HG03342 (cell line): ENCODE data around the gene SBF2.
"Not testable (repeated sequence)": the region's sequence is repeated elsewhere in the genome, so short reads cannot be mapped to it uniquely, and the experiment has no call there.

Experiments
- ATAC-seq: cut with Tn5 transposase; IDR thresholded peaks from one replicate; pipeline ENCODE4 v1.9.1; 2021; ENCODE audit warnings: mild to moderate bottlenecking, moderate library complexity; ENCODE audit not compliant: unreplicated experiment

SBF2 gene

DNA sequence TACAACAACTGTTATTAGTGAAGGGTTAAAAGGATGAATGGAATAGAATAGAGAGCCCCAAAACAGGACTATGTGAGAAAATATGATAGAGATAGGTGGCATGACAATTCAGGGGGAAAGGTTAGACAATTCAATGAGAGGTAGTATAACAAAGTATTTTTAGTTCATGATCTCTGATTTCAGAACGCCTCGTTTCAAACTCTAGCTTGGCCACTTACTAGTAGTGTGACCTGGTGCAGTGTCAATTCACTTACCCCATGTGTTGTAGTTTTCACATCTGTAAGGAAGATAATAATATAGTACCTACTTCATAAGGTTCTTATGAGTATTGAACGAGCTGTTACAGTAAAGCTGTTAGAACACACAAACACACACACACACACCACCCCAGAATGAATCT is 322.1 kb downstream of the SBF2 start:
- ATAC-seq, result no peak

DNA sequence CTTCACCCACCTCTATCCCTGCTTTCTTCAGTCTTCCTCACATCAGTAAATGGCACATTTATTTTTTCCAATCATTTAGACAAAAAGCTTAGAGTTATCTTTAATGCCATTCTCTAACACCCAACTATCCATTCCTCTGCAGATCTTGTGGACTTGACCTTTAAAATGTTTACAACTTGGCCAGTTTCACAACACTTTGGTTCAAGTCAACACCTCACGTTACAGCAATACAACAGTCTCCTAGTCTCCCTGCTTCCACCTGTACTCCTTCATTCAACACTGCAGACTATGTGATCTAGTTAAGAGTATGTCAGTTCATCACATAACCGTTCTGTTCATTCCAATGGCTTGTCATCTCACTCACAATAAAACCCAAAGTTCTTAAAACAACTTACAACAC is 325.0 kb downstream of the SBF2 start:
- ATAC-seq, result no peak

DNA sequence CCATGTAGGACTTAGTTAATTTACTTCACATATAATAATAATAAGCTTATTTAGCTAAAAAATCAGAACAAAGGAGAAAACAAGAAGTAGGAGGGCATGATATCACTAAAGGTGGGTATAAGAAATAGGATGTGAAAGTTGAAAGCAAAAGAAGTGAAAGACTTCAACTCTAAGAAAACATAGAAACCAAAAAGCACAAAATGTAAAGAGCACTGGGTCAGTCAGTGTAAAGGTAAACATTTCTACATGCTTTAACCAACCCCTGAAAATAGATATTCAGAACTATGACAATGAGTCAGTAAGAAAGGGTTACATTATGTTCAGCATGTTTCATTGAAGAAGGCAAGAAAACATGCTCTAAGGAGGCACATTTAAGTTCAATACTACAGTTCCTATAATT is 331.3 kb downstream of the SBF2 start:
- ATAC-seq, result peak; percentile 96

DNA sequence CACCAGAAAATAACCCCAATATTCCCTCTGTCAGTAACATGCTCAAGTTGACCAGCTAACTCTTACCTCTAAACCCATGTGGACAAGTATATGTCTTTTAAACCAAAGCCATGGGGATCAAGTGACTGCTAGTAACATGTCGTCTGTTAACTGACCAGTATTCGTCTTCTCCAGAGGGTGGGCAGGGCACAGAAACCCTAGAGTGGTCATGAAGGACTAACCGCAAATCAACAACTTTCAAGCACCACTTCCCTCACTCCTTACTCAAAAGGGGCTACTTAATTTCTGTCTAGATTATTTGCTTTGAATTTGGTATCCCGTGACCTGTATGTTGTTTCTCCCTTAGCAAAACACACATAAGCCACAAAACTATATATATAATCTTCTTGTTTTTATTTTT is 336.9 kb downstream of the SBF2 start:
- no peak for ATAC-seq

DNA sequence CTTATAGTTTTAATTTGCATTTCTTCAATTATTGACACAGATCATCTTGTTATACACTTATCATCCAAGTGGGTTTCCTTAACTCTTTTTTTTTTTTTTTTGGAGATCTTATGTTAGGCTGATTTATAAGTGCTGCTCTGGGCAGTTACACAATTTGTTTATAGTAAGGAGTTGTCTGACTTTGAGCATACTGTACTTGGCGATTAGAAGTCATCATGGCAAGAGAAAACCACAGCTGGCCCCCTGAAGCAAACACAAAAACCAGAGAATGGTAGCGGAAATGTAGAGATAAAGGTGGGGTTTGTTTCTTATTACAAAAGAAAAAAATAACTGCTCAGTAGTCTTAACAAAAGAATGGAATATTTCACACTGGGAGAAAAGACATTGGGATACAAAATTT is 337.5 kb downstream of the SBF2 start:
- no peak for ATAC-seq

DNA sequence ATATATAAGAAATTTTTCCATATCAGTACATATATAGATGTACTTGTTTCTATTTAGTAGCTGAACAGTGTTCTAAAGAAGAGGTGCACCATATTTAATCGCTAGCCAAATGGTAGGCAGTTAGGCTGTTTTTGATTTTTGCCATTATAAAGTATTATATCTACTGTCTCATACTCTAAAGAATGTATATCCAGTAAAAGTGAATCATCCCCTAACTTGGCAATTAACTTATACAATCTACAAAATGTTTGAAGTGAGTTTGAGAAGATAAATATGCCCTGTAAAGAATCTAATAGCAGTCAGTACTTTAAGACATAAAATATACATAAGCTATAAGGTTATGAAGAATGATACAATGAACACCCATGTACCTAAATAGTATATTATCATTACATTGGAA is 338.6 kb downstream of the SBF2 start:
- no peak for ATAC-seq

DNA sequence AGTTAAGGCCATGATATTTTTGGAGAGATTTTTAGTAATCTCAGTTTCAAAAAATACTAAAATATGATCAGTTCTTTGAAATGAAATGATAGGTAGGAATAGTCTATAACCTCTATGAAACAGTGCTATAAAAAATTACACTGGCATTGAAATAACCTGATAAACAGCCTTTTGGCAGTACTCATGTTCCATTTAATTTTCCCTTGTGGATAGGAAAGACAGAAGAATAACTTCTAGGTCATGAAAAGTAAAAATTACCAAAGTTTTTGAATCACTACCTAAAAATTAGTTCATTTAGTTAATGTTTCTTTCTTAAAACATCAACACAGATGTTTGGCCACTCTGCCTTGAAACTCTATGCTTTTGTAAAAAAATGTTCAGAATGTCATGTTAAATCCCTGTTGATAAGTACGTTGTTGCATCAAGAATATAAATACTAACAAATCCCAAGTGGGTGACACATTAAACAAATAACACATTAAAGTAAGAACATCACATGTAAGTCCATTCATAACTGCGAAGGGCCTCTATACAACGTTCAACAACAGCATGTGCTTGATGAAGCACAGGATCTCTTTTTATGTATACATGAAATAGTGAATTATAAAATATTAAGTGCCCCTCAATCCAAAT is 339.9 kb downstream of the SBF2 start:
- ATAC-seq, result no peak

DNA sequence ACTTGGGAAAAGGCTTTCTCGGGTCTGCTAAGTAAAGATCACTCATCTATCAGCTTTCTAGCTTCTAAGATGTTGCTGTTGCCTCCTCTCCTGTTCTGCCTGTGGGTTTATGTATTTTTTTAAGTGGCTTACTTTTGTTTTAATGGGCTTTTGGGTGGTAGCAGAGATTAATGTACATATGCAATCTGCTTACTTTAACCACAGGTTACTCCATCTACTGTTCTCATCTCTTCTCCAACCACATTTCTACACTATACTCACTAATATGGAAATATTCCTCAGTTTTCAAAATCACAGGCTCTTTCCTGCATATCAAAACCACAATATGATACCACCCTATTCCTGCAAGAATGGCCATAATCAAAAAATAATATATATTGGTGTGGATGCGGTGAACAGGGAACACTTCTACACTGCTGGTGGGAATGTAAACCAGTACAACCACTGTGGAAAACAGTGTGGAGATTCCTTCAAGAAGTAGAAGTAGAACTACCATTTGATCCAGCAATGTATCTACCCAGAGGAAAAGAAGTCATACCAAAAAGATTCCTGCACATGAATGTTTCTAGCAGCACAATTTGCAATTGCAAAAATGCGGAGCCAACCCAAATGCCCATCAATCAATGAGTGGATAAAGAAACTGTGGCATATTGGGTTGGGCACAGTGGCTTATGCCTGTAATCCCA is 341.4 kb downstream of the SBF2 start:
- no peak for ATAC-seq

DNA sequence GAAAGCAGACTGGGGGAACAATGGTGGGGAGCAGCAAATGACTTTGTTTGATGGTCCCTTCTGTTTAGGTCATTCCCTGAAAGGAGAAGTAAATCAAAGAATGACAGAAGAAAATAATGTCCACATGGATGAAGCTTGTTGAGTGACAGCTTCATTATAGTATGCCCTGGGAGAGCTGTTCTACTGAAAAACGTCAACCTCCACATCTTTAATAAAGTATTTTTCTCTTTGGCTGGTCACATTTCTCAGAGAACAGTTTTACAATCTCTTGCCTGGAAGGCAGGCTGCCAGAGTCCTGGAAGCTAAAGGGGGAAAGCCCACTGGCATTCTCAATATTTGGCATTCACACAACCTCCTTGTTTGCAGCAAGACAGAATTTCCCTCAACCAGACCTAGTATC is 342.2 kb downstream of the SBF2 start:
- ATAC-seq, result no peak

DNA sequence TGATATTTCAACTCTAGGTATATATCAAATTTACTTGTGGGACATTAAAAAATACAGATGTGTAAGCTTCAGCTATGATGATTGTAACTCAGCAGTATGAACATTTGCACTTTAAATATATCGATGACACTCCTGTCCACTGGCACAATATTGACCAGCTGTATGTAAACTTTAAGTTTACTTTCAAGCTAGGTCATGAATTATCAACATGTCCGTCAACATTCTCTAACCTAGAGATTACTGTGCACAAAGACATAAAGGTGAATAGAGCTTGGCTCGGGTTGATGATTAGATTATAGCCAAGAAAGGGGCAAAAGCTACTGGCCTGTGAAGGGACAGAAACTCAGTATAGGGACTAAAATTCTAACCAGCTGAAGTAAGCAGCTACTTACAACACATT is 343.6 kb downstream of the SBF2 start:
- no peak for ATAC-seq

DNA sequence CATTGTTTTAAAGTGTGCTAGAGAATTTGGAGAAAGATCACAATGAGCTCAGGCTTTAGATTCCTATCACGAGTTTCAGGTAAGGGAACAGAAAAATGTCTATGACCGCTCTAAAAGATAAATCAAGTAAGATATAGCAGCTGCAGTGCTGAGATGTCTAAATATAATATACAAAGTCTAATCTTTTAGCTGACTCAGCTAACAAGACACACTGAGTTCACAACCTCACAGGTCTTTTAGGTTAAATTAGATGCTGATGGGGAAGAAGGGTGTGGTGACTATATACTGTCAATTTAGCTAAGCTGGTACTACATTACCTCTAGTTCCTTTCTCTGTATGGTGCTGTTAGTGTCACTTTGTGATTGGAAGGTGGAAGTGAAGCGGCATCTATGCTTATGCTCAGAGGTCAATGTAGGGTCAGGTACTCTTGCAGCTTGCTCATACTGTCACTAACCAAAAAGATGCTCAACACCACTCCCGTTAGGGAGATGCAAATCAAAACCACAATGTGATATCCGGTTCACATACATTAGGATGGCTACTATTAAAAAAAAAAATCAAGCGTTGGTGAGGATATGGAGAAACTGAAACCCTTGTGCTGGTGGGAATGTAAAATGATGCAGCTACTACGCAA is 346.7 kb downstream of the SBF2 start:
- ATAC-seq, result no peak

DNA sequence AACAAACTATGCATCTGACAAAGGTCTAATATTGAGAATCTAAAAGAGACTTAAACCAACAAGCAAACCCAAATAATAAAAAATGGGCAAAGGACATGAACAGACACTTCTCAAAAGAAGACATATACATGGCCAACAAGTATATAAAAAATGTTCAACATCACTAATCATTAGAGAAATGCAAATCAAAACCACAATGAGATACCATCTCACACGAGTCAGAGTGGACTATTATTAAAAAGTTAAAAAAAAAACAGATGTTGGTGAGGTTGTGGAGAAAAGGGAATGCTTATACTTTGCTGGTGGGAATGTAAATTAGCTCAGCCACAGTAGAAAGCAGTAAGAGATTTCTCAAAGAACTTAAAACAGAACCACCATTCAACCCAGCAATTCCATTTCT is 348.3 kb downstream of the SBF2 start:
- not testable (repeated sequence) for ATAC-seq

DNA sequence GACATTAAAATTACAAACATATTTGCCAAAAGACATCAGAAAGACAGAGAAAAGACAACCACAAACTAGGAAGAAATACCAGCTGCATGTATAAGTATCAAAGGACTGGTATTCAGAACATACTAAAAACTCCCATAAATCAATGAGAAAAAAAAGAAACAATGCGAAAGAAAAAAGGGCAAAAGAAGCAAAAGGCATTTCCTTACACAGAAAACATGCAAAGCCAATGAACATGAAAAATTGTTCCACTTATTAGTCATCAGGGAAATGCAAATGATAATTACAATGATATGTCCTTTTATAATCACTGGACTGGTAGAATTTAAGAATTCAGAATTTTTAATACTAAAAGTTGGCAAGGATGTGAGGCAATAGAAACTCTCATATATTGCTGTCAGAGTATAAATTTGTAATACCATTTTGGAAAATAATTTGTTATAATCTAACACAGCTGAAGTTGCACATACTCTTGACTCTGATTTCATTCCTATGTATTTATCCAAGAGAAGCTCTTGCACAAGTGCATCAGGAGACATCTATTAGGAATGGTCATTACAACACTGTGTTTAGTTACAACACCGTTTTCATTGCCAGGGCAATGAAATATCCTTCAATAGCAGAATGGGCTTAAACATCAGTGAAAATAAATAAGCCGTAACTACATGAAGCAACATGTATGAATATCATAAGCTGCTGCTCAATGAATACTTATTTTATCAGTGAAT is 350.5 kb downstream of the SBF2 start:
- no peak for ATAC-seq

DNA sequence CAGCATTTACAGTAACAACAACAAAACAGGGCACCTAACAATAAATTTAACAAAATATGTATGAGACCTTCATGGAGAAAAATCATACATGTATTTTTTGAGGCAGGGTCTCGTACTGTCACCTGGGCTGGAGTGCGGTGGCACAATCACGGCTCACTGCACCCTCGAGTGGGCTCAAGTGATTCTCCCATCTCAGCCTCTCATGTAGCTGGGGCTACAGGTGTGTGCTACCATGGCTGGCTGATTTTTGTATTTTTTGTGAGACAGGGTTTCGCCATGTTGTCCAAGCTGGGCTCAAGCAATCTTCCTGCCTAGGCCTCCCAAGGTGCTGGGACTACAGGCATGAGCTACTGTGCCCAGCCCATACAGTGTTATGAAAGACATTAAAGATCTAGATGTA is 352.0 kb downstream of the SBF2 start:
- no peak for ATAC-seq

DNA sequence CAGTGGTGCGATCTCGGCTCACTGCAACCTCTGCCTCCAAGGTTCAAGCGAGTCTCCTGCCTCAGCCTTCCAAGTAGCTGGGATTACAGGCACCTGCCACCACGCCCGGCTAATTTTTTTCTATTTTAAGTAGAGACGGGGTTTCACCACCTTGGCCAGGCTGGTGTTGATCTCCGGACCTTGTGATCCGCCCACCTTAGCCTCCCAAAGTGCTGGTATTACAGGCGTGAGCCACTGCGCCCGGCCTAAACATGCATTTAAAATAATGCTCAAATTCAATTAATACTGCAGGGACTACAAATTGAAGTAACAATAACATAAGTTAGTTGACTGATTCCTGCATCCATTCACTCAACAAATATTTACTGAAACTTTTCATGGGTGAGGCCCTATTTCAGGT is 354.9 kb downstream of the SBF2 start:
- not testable (repeated sequence) for ATAC-seq

DNA sequence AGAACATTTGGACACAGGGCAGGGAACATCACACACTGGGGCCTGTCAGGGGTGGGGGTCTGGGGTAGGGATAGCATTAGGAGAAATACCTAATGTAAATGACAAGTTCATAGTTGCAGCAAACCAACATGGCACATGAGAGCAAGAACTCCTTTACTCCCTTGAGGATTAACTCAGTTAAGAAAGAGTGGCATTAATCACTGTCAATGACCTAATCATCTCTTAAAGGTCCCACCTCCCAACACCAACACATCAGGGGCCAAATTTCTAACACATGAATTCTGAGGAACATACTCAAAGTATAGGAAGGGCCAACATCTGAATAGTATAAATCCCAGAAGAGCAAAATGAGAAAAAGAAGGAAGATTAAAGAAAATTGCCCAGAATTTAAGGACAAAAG is 357.3 kb downstream of the SBF2 start:
- no peak for ATAC-seq

DNA sequence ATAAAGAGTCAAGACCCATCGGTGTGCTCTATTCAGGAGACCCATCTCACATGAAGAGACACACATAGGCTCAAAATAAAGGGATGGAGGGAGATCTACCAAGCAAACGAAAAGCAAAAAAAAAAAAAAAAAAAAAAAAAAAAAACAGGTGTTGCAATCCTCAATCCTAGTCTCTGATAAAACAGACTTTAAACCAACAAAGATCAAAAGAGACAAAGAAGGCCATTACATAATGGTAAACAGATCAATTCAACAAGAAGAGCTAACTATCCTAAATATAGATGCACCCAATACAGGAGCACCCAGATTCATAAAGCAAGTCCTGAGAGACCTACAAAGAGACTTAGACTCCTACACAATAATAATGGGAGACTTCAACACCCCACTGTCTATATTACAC is 361.2 kb downstream of the SBF2 start:
- not testable (repeated sequence) for ATAC-seq

DNA sequence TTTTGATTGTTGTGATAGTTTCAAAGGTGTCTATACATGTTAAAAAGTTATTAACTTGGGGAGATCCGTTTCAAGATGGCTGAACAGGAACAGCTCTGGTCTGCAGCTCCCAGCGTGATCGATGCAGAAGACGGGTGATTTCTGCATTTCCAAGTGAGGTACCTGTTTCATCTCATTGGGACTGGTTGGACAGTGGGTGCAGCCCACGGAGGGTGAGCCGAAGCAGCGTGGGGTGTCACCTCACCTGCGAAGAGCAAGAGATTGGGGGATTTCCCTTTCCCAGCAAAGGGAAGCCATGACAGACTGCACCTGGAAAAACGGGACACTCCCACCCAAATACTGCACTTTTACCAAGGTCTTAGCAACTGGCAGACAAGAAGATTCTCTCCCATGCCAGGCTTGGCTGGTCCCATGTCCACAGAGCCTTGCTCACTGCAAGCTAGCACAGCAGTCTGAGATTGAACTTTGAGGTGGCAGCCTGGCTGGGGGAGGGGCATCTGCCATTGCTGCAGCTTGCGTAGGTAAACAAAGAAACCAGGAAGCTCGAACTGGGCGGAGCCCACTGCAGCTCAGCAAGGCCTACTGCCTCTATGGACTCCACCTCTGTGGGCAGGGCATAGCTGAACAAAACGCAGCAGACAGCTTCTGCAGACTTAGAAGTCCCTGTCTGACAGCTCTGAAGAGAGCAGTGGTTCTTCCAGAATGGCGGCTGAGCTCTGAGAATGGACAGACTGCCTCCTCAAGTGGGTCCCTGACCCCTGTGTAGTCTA is 363.3 kb downstream of the SBF2 start:
- ATAC-seq, result not testable (repeated sequence)

DNA sequence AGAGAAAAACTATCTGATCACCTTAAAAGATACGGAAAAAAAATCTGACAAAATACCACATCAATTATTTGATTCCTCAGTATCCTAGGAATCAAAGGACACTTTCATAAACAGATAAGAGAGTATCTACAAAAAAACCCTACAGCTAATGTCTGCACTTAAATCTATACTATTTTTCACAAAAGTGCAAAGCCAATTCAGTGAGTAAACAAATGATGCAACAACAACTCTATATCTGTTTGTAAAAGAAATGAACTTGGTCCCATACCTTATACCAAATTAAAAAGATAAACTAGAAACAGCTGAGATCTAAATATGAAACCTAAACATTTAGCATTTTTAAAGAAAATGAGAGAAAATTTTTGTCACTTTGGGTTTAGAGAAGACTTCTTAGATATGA is 366.3 kb downstream of the SBF2 start:
- no peak for ATAC-seq

DNA sequence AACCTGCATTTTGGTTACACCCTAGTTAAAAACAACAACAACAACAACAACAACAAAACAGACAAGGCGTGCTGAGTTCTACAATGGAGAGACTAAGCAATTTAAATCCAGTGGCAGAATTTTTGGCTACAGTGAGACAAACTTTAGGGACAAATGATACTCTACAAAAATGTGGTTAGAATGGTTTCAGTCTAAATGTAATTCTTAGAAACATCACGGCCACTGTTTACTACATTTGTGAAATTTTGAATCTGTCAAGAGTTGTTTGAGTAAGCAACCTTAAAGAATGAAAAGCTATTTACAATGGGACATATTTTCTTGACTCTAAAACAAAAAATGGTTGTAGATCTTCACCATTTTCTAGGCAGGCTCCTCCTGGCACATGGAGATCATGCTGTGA is 370.7 kb downstream of the SBF2 start:
- no peak for ATAC-seq

DNA sequence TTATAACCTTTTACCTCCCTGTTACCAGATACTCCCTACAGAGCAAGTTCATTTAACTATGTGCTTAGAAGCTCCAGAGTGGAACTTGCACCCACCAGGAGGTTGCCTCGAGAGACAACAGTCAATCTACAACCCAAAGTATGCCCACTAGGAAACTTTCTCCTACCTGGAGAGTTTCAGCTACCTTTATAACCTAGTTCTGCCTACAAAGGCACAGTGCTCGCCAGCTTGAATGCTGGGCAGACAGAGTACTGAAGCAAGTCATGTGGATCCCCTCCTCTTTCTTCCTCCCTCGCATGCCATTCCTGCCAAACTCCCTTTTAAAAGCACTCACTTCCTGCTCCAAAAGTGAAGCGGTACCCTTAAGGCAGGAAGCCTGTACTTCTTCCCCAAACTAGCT is 371.2 kb downstream of the SBF2 start:
- ATAC-seq, result no peak
